ENCODE measurements around the gene KLHL17.

The KLHL17 gene

DNA sequence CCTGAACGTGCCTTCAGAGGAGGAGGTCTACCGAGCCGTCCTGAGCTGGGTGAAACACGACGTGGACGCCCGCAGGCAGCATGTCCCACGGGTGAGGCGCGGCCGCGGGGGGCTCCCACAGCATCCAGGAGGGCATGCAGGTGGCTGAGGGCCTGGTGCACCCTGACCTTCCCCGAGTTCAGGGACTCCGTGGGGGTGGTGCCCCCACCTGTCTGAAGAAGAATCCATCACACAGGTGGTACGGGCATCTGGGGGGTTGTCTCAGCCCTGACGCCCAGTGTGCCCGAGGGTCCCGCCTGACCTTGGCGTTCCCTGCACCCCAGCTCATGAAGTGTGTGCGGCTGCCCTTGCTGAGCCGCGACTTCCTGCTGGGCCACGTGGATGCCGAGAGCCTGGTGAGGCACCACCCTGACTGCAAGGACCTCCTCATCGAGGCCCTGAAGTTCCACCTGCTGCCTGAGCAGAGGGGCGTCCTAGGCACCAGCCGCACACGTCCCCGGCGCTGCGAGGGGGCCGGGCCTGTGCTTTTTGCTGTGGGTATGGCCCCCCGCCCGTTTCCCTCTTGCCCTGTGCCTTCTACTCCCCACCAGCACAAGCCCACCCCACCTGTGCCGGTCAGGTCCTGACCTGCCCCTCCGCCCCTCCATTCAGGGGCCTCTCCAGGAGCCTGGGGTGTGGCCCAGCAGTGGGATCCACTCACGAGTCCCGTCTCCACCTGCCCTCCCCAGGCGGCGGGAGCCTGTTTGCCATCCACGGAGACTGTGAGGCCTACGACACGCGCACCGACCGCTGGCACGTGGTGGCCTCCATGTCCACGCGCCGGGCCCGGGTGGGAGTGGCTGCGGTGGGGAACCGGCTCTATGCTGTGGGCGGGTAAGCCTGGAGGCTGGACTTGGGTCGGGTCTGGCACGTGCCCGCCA lies 2.3 kb downstream of the KLHL17 start:
- no peak for DNase-seq
- intact Hi-C loops (cut with DNase I) = no loop called here

DNA sequence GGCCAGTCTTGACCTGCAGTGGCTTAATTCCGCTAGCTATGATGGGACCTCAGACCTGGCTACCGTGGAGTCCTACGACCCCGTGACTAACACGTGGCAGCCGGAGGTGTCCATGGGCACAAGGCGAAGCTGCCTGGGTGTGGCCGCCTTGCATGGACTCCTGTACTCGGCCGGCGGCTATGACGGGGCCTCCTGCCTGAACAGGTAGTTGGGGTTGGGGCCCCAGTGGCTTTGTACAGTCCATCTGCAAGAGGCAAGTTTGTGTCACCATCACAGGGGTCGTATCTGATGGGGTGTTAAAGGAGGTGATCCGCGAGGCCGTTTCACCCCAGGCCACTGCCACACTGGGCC lies 2.9 kb downstream of the KLHL17 start:
- no peak for DNase-seq
- intact Hi-C loops (cut with DNase I) = no loop called here

DNA sequence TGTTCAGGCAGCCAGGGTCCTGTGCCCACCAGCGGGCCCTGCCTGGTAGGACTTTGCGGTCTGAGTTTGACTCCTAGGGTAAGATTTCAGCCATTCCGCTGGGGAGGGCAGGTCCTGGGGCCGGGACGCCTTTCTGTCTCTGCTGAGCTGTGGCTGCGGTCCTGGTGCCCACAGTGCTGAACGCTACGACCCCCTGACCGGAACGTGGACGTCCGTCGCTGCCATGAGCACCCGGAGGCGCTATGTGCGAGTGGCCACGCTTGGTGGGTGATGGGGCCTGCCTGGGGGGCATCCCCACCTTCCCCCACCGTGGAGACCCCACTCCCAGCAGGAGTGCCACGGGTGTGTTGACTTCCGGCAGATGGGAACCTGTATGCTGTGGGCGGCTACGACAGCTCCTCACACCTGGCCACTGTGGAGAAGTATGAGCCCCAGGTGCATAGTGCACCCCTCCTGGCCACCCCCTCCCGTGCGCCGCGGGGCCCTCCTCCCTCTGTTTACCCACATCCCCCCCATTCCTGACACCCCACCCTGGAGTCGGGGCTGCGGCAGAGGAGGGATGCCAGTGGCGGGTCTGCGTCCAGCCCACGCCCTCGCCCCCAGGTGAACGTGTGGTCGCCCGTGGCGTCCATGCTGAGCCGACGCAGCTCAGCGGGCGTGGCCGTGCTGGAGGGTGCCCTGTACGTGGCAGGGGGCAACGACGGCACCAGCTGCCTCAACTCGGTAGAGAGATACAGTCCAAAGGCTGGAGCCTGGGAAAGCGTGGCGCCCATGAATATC lies 3.6 kb downstream of the KLHL17 start:
- no peak for DNase-seq
- intact Hi-C loops (cut with DNase I) = no loop called here

DNA sequence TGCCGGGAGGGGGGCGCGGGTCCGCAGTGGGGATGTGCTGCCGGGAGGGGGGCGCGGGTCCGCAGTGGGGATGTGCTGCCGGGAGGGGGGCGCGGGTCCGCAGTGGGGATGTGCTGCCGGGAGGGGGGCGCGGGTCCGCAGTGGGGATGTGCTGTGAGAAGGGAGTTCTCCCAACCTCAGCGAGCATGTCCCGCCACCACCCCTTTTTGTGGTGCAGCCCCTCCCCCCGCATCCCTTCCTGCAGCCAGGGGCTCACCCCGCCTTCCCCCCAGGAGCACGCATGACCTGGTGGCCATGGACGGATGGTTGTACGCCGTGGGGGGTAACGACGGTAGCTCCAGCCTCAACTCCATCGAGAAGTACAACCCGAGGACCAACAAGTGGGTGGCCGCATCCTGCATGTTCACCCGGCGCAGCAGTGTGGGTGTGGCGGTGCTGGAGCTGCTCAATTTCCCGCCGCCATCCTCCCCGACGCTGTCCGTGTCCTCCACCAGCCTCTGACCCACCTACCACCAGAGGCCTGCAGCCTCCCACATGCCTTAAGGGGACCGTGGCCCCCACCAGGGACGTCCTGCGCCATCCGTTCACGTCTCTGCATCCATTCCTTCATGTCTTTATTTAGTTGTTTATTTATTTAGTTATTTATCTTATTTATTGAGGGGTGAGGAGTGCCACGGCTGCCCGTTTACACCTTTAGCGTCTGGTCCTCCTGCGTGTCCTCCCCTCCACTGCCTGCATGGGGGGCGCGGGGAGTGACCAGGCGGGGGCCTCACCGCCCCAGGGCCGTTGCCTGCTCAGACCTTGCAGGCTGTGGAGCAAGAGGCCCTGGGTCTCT lies 4.5 kb downstream of the KLHL17 start:
- no peak for DNase-seq
- intact Hi-C loops (cut with DNase I) = no loop called here

DNA sequence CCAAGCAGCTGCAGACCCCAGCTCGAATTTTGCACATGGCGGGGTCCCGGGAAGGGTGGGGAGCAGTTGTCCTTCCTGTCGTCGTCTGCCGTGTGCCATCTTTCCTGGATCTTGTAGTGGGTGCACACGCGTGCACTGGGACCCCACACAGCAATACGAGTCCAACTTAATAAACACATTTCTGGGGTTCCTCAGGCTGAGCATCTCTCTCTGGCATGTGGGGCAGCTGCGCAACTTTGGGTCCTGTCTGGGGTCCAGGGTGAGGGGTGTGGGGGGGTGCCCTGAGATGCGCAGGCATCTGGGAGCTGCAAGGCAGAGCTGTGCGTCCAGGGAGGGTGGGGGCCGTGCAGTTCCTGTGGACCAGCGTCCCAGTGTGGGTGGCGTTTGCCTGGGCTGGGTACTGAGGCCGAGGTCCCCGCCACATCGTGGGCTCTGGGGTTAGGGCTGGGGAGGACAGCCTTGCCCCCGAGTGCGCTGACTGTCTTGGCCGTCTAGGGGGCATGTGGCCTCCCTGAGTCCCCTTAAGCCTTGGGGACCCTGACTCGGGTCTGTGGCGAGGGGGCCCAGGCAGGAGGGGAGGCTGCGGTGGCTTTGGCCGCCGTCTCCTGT lies 5.2 kb downstream of the KLHL17 start:
- DNase-seq = no peak
- intact Hi-C loops (cut with DNase I) = no loop called here

DNA sequence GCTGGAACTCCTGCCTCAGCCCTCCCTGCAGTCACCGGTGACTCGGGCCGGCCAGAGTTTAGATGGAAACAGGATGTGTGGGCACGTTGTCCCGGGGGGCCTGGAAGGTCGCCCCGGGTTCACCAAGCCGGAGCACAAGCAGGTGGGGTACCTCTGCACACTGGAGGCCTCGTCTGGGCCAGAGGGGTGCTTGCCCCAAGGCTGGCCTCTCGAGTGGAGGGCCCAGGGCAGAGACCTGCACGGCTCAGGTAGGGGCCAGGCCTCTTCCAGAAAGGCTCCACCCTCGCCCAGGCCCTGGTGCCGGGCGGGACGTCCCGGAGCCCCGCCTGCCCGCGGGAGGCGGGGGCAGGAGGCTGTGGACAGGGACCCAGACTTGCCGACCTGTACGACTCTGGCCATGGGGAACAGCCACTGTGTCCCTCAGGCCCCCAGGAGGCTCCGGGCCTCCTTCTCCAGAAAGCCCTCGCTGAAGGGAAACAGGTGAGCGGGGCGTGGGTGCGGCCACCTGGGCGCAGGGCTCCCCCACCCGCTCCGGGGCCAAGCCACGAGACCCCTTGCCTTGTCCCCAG lies 5.8 kb downstream of the KLHL17 start, which contains the start of gene PLEKHN1:
PLEKHN1 (plus strand) TSS at position 348 of the 569 bp plus-strand sequence; CDS start at position 398, 50 bp downstream.
- DNase-seq = no peak
- intact Hi-C loops (cut with DNase I) = no loop called here

DNA sequence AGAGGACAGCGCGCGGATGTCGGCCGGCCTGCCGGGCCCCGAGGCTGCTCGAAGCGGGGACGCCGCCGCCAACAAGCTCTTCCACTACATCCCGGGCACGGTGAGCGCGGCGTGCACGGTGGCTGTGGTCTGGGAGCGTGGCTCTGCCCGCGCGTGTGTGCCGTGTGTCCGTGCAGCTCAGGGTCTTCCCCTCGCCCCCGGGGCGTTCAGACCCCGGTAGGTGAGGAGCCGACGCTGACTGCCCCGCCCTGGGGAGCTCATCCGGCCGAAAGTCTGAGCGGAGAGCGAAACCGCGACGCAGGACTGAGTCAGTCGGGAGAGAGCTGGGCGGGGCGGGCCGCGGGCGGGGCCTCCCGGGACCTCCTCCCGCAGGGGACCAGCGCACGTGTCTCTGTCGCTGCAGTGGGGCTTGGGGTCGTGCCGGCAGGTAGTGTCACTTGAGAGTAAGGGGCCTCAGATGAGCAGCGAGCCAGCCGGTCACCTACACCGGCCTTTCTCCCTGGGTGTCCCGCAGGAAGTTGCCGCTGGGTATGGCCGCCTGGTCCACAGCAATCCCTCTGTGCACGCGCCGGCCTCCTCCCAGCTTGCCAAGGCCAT lies 6.4 kb downstream of the KLHL17 start:
- peak in 7 of 42 donors; percentile 19 to 60 (median 37) for DNase-seq
- intact Hi-C loops (cut with DNase I) = no loop called here

DNA sequence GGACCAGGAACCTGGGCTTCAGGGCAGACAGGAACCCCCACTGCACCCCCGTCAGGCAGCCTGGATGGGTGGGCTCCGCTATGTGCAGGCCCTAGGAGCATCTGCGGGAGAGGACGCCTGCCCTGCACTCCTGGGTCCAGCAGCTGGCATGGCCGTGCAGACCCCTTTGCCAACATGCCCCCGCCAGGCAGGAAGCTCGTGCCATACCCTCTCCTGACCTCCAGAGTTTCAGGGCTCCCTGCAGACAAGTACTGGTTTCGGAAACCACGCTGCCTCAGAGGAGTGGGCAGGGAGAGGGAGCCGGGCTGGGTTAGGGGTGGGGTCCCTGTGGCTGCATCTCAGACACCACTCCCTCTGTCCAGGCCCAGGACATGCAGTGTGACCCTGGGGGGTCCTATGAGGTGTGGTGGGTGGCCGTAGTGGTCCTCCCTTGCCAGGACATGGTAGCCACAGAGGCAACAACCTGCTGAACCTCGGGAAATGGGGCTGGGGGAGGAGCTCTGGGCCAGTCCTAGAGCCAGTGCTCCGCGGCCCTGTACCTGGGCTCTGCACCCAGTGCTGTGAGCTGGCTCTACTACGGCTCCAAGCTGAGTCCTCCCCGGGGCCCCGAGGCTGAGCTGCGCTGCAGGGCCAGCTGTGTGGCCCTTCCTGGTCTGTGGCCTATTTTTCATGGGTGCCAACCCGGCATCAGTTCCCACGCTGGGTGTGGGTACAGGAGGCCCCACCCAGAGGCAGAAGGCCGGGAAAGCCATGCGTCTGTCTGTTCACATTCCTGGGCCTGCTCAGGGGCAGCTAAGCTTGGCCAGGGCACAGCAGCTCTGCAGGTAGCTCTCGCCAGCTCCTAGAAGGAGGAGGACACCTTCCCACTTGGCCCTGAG lies 7.3 kb downstream of the KLHL17 start:
- DNase-seq = no peak
- intact Hi-C loops (cut with DNase I) = no loop called here

DNA sequence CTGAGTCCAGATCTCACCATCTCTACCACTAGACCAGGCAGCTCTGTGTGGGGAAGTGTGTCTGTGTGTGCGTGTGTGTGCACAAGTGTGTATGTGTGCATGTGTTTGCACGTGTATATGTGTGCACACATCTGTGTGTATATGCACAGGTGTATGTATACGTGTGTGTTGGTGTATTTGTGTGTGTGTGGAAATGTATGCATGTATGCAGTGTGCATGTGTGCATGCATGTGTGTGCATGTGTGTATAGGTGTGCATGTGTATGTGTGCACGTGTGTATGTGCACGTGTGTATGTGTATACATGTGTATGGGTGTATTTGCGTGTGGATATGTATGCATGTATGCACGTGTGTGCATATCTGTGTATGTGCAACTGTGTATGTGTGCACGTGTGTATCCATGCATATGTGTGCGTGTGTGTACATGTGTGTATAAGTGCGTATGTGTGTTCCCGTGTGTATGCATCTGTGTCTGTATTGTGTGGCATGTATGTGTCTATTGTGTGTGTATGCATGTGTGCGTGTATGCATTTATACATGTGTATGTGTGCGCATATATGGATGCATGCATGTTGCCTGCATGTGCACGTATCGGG lies 9.0 kb downstream of the KLHL17 start:
- no peak for DNase-seq
- intact Hi-C loops (cut with DNase I) = no loop called here

DNA sequence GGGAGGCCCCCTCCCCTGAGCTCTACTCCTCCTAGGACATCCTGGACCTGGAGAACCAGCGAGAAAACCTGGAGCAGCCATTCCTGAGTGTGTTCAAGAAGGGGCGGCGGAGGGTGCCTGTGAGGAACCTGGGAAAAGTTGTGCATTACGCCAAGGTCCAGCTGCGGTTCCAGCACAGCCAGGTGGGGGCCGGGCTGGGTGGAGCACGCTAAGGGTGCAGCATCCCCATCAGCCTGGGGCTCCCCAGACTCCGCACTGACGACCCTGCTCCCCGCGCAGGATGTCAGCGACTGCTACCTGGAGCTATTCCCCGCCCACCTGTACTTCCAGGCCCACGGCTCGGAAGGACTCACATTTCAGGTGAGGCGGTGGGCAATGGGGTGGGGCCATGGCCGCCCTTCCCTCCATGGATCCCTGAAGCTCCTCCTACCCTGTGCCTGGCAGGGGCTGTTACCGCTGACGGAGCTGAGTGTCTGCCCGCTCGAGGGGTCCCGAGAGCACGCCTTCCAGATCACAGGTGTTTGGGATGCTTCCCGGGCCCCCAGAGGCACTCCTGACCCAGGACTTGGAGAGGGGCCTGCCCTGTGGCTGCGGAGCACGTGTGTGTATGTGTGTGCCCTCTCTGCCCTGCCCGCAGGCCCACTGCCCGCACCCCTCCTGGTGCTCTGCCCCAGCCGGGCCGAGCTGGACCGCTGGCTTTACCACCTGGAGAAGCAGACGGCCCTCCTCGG lies 10.0 kb downstream of the KLHL17 start:
- intact Hi-C loops (cut with DNase I) = no loop called here
- no peak for DNase-seq

DNA sequence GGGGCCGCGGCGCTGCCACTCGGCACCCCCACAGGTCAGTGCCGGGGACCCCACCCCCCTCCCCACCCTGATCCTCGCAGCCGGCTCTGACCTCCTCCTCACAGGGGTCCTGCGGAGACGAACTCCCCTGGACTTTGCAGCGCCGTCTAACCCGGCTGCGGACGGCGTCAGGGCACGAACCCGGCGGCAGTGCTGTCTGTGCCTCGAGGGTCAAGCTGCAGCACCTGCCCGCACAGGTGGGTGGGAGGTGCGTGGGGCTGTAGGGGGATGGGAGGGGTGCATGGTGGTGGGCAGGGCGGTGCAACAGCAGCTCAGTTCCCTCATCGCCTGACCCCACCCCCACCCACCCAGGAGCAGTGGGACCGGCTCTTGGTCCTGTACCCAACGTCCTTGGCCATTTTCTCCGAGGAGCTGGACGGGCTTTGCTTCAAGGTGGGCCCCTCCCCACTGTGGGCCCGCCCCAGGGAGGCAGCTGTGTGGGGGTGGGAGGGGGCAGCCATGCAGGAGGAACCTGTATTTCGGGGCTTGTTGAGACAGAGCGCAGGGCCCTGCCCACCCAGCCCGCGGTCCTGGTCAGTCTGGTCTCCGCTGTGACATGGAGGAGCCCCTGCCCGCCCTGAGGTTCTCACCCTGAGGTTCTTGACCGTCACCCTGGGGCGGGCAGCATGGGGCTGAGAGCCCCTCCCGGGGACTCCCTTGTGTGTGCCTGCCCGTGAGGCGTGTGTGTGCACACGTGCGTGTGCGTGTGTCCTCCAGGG lies 10.8 kb downstream of the KLHL17 start:
- DNase-seq = no peak
- intact Hi-C loops (cut with DNase I) = no loop called here

DNA sequence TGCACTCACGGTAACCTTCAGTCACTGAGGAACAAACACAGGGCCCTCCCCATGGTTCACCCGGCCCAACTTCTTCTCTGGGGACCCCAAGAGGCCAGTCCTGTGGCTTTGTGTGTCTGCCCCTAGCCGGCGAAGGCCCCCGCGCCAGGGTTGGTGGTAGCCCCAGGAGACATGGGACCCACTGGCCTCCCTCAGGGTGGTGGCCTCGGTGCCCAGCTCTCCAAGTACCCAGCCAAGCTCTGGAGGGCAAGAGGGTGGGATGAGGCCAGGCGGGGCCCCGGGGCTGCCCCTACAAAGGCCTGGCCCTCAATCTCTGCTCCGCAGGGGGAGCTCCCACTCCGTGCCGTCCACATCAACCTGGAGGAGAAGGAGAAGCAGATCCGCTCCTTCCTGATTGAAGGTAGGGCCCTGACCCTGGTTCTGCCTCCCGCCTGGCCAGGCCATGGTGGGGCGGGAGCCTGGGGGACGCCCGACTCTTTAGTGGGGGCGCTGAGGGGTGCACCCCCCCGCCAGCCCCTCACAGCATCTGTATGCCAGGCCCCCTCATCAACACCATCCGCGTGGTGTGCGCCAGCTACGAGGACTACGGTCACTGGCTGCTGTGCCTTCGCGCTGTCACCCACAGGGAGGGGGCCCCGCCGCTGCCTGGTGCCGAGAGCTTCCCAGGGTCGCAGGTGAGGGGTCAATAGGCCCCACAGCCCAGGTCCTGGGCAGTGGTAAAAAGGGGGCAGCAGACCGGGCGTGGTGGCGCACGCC lies 11.5 kb downstream of the KLHL17 start:
- intact Hi-C loops (cut with DNase I) = no loop called here
- DNase-seq = no peak

DNA sequence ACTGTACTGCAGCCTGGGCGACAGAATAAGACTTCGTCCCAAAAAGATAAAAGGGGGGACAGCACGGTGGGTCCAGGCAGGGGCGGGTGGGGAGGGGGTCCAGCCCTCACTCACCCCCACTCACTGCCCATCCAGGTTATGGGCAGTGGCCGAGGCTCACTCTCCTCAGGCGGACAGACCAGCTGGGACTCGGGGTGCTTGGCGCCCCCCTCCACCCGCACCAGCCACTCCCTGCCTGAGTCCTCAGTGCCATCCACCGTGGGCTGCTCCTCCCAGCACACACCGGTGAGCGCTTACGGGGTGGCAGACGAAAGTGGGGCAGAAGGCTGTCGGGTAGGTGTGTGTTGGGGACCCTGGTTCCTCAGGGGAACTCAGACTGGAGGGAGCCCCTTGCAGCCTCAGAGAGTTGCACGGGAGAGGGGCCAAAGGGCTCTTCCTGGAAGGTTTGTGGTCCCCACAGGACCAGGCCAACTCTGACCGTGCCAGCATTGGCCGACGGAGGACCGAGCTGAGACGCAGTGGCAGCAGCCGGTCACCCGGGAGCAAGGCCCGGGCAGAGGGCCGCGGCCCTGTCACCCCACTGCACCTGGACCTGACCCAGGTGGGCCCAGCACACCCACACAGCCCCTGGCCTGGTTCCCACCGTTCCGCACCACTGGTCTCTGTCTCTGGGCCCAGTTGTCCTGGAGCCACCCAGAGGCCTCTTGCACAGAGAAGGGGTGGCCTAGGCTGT lies 12.5 kb downstream of the KLHL17 start:
- DNase-seq = no peak
- intact Hi-C loops (cut with DNase I) = no loop called here
